ENCODE results near the gene WEE1.

The WEE1 gene

DNA sequence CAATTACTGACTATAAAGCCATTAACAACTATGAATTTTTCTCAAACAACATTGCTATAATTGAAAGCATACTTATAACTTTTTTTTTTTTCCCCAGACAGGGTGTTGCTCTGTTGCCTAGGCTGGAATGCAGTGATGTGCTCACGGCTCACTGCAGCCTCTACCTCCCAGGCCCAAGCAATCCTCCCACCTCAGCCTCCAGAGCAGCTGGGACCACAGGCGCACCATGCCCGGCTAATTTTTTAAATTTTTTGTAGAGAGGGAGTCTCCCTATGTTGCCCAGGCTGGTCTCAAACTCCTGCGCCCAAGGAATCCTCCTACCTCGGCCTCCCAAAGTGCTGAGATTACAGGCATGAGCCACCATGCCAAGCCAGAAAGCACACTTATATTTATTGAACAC lies 6.1 kb upstream of the WEE1 start:
- DNase-seq, result no peak

DNA sequence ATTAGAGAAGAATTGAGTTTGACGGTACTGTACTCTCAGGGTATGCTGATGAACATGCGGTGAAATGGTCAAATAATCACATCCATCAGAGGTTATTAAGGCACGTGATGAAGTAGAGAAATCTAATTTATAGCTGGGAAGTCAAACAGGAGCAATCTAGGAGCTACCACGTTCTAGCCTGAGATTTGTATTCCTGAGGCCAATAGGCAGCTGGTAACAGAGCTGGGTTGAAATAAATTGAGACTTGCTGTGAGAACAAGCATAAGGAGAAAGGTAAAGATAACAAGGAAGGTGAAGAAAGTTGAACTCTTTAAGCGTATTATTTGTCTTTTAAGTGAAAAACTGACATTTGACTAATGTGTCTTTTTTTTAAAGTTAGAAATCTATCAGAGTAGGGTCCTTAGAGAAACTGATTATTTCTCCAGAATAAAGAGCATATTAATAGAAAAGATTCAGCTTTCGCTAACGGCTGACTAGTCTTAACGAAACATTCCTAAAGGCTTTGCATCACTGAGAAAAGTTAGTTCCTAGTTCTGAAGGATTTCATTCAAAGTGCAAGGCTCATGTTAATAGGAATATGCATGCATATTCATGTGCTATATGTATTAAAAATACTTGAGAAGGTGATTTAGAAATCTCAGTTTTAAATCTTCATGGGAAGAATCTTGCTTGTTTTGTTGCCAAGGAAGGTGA lies 5.2 kb upstream of the WEE1 start:
- DNase-seq, result no peak

DNA sequence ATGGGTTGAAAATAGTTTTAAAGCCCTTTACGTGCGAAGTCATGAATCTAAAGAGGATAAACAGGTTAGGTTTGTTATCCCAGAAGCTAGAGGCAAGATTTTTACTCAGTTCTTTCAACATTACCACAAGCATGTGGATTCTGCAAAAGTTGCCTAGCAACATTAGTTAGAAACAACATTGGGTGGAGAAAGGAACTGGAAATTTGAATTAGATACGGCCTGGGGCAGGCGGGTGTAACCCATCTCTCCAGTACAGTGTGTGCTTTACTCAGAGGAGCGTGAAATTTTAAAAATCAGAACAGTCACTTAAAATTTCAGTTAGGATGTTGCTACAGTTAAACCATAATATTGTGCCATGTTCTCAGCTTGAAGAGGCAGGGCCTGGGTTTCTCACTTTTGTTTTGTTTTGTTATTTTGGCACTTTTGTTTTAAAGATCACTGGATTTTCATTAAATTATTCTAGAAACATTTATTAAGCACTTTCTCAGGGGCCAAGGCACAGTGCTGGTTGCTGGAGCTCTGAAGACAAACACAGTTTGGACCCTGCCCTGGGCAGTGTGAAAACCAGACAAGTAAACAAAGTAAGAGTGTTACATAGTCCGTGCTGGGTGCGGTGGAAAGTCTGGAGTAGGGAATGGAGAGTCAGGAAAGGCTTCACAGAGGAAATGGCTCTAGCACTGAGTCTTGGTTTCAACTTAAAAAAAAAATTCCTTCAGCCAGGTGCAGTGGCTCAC lies 4.4 kb upstream of the WEE1 start:
- peak; percentile 69 for DNase-seq

DNA sequence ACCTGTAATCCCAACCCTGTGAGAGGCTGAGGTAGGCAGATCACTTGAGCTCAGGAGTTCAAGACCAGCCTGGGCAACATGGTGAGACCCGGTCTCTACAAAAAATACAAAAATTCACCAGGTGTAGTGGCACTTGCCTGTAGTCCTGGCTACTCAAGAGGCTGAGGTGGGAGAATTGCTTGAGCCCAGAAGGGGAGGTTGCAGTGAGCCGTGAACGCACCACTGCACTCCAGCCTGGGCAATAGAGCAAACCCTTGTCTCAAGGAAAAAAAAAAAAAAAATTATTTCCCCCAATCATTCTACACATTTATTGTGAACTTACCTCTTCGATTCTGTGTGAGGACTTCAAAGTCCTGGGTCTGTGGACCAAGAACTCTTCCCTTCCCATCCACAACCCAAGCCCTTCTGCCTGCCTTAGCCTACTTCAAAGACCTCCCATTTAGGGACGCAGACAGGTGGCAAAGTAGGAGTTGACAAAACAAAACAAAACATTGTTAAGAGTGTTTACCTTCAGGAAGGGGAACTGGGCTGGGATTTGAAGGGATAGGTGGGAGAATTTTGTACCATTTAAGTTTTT lies 3.8 kb upstream of the WEE1 start:
- DNase-seq, result no peak

DNA sequence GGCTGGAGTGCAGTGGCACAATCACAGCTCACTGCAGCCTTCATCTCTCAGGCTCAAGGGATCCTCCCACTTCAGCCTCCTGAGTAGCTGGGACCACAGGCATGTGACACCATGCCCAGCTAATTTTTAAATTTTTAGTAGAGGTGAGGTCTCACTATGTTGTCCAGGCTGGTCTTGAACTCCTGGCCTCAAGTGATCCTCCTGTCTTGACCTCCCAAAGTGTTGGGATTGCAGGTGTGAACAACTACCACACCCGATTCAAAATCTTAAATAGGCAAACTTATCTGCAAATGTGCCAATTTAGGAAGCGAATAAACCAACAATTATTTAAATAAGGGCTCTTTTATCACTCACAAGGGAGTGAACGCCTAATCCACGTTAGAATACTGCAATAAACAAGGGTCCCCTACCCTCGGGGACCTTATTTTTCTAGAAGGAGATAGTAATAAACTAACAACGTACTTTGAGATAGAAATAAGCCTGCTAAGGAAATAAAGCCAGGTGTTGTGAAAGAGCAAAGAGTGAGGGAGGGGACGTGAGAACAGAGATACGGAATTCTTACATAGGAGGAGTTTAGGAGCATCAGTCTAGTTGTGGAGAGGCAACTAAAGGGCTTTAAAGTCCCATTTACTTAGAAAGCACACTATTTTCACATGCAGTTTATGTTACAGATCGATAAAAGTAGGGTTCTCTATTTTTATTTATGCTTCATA lies 3.0 kb upstream of the WEE1 start:
- DNase-seq, result no peak

DNA sequence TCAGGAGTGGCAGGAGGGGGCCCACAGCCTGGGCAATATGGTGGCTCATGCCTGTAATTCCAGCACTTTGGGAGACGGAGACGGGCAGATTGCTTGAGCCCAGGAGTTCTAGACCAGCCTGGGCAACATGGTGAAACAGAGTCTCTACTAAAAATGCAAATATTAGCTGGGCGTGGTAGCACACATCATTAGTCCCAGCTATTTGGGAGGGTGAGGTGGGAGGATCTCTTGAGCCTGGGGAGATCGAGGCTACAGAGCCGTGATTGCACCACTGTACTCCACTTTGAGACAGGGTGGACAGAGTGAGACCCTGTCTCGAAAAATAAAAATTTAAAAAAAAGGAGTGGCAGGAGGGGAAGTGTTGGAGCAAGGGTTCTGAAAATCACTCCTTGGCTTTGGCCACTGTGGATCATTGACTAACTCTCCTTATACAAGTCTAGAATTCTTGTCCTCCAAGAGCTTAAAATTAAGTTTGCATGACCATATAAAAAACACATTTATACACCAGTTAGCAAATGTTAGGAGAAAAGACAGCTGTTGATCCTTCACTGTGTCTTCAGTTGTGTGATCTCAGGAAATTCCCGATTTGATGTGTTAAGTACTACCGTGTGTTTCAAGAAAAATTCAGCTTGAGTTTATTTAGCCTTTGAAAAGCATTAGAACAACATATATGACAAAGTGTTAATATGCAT lies 2.3 kb upstream of the WEE1 start:
- no peak for DNase-seq

DNA sequence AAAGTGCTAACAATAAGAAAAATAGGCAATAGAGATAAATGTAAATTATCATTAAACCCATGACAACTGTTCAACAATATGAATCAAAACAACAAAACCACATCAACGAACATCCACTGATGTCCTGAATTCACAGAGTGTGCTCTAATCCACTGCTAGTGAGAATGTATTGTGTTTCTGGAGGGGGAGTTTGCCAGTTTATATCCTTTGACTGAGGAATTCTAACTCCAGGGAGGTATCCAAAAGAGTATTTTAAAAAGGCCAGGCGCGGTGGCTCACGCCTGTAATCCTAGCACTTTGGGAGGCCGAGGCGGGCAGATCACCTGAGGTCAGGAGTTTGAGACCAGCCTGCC lies 1.7 kb upstream of the WEE1 start:
- no peak for DNase-seq

DNA sequence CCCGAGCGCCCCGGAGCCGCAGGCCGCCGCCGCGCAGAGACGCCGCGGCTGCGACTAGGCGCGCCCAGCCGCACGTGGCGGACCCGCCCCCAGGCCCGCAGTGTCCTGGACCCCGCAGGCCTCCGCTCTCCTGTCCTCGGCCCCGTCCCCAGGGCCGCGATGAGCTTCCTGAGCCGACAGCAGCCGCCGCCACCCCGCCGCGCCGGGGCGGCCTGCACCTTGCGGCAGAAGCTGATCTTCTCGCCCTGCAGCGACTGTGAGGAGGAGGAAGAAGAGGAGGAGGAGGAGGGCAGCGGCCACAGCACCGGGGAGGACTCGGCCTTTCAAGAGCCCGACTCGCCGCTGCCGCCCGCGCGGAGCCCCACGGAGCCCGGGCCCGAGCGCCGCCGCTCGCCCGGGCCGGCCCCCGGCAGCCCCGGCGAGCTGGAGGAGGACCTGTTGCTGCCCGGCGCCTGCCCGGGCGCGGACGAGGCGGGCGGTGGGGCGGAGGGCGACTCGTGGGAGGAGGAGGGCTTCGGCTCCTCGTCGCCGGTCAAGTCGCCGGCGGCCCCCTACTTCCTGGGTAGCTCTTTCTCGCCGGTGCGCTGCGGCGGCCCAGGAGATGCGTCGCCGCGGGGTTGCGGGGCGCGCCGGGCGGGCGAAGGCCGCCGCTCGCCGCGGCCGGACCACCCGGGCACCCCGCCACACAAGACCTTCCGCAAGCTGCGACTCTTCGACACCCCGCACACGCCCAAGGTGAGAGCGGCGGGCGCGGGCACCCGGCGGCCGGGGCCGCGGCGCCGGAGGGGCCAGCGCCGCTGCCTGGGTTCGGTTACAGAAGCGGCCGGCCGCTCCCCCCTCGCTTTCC lies 528 bp downstream of the WEE1 start:
- DNase-seq, result no peak

DNA sequence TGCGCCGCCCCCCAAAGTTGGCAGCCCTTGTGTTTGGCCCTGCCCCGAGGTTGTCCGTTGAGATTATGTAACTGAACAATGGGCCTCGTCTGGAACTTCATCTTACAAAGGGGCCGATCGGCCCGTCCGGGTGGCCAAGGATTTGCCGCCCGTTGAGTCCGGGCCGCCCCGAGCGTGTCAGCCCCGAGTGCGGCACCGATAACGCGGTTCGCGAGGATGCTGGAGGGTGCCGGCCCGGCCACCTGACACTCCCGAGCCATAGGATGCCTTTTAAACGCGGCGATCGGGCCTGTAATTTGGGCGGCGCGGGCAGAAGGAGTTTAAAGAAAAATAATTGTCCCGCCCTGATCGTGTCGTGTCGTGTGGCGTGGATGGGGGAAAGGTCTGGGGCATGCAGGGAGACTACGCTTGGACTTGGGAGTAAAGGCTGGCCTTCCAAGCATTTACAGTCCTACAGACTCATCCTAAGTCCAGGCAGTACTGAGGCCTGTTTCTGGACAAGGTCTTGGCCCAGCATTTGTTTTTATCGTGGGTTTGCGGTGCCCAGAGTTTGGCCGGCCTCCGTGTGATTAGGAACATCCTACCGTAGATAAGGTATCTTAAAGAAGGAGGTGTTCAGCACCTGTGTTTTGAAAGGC lies 1.3 kb downstream of the WEE1 start:
- peak; percentile 55 for DNase-seq

DNA sequence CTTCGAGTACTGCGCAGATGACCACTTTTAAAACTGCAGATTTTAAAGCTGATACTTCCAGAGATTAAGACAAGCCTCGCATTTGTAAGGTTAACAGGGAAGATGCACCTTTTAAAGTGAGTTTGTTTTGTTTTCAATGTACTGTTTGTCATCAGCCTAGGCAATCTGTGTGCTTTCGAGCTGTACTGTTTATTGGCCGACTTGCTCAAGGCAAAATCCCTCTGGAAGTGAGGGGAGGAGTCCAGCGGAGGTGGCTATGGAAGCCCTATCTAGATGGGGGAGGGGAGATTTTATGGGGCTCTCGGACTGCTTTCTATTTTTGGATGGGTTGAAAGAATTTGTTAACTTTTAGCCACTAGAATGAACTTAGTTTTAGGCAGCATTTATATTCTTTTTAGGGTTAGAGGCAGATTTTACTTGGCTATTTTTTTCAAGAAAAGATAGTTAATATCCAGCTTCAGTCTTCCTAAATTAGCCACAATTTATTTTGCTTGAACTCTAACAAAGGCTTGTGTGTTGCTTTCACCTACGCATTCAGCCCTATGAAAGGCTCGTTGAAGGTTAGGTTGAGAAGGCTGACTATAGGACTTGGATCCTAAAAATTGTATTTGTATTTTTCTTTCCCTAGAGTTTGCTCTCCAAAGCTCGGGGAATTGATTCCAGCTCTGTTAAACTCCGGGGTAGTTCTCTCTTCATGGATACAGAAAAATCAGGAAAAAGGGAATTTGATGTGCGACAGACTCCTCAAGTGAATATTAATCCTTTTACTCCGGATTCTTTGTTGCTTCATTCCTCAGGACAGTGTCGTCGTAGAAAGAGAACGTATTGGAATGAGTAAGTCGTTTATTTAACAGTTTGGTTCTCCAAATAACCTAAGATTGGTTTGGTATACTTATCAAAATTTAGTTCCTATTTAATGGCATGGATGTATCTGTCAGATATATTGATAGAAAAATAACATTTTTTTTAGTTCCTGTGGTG lies 2.1 kb downstream of the WEE1 start:
- peak; percentile 80 for DNase-seq

DNA sequence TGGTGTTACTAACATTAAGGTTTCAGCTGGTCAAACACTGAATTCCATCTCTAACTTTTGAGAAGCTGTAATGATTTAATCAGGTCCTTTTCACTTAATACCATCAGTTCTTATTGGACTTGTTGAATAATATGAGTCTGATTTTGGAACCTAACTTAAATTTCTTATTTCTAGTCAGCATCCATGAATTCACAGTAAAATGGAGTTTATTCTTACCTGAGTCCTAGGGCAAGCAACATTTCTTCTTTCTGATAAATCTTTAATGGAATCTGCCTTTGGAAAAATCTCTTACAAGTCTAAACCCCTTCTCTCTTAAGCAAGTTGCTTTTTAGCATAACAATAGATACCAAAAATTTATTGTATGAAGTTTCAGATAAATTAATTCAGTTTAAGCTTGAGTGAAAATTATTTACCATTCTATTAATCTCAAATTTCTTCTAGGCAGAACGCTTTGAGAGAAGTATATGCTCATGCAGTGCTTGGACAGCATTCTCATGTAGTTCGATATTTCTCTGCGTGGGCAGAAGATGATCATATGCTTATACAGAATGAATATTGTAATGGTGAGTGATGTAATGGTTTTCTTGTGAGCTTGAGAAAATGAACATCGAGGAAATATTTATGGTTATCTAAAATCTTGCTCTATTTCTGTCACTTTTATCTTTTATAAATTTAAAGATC lies 3.4 kb downstream of the WEE1 start:
- DNase-seq, result no peak

DNA sequence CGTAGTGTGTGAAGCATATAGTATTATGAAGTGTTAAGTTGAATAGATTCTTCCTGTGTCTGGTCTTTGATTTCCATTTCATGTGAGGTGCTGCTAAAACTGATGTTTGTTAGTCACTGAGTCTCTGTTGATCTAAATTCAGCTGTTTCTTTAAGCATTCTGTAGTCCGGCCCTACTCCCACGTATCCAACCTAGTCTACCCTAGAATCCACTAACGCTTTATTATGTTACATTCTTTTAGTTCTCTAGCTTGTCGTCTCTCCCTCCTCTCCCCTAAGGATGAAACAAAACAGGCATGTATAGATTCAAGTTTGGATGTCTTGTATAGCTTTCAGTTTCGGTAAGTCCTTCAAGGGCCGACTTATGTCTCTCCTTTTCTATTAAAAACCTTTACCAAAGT lies 4.1 kb downstream of the WEE1 start:
- no peak for DNase-seq

DNA sequence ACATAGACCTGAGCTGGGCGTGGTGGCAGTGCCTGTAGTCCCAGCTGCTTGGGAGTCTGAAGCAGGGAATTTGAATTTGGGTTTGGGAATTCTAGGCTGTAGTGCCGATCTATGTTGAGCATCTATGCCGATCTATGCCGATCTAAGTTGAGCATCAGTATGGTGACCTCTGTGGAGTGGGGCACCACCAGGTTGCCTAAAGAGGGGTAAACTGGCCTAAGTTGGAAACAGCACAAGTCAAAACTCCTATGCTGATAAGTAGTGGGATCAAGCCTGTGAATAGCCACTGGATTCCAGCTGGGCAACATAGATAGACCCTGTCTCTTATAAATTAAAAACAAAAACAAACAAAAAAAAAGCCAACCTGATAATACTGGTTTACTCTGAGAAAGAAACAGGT lies 7.4 kb downstream of the WEE1 start:
- DNase-seq, result no peak

DNA sequence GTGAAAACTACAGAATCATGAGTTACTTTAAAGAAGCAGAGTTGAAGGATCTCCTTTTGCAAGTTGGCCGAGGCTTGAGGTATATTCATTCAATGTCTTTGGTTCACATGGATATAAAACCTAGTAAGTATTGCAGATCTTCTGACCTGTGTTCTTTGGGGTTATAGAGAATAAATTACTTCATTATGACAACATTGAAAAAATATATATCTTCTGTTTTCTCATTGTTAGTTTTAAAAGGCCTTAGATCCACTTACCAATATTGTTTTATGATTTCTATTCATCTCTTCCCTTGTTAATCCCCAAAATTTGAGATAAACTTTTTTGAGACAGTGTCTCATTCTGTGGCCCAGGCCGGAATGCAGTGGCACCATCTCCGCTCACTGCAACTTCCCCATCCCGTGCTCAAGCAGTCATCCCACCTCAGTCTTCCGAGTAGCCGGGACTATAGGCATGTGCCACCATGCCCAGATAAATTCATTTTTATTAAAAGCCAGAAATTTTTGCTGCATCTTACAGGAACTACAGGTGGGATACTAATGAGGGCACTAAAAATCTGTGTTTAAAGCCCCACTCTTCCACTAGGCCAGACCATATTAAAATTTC lies 8.2 kb downstream of the WEE1 start:
- no peak for DNase-seq

DNA sequence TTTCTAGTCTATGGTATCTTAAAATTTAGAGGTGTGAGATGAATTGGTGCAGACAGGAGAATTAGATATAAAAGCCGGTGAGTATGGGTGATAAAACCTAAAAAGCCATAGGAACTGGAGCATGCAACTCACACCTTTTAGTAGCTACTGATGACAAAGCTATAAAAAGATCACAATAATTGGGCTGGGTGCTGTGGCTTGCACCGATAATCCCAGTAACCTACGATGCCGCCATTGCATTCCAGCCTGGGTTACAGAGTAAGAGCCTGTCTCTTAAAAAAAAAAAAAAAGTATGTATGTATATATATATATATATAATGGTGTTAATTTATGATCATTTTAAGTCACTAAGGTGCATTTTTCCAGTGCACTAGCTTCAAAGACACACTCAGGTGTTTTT lies 17.2 kb downstream of the WEE1 start:
- no peak for DNase-seq

DNA sequence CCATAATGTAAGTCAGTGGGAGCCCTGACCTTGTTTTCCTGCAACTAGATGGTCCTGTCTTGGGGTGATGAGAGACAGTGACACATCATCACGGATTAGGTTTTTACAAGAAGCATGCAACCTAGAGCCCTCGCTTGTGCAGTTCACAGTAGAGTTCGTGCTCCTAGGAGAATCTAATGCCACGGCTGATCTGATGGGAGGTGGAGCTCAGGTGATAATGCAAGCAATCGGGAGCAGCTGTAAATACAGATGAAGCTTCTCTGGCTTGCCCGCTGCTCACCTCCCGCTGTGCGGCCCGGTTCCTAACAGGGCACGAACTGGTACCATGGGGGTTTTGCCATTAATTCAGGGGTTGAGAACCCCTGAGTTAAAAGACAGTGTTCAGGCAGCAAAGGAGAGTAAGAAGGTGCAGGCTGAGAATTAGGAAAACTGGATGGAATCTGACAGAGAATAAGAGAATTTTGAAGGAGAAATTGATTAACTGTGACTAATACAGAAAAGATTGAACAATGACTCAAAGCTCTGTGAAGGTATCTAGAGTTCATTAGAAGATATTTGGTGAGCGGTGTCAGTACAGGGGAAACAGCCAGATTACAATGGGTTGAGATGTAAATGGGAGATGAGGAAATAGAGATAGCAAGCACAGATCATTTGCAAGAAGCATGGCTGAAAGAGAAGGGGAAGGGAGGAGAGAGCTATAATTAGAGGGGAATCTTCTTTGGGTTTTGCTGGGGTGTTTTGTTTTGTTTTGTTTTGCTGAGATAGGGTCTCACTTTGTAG lies 21.0 kb downstream of the WEE1 start:
- DNase-seq, result no peak

DNA sequence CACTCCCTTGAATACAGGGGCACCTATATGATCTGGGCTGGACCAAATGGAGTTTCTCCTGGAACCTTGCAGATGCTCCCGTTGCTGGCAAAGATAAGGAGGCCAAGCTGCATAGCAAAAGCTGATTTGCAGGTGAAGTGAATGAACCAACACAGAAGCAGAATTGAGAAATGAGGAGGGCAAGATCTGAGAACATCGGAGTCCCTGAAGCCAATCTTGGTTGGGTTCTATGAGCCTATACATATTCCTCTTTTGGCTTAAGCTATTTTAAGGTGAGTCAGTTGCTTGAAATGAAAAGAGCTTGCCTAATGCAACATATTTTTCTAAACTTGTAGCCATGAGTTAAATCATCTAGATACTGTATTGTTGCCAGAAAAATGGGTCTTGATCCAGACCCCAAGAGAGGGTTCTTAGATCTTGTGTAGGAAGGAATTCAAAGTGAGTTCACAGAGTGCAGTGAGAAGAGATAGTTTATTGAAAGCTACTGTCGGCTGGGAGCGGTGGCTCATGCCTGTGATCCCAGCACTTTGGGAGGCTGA lies 23.5 kb downstream of the WEE1 start:
- DNase-seq, result no peak

DNA sequence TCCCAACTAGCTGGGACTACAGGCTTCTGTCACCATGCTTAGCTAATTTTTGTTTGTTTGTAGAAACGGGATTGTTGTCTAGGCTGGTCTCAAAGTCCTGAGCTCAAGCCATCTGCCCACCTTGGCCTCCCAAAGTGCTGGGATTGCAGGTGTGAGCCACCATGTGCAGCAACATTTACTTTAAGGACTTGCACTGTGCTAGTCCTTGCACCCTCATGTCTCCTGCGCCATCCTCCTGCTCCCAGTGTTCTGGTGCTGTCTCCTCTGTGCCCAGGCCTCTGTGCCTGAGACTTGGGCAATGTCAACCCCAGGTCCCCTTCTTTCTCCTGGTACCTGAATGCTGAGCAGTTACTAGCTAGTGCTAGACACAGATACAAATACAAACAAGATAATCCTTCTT lies 26.7 kb downstream of the WEE1 start:
- no peak for DNase-seq

All from femur (tissue), 1 donor.